HG02938 (cell line): ENCODE measurements around the gene LINC00305.

Experiments used
- ATAC-seq: cut with Tn5 transposase; IDR thresholded peaks from one replicate; pipeline ENCODE4 v1.9.1; 2021; ENCODE audit warnings: mild to moderate bottlenecking, moderate library complexity; ENCODE audit not compliant: unreplicated experiment

Gene LINC00305

DNA sequence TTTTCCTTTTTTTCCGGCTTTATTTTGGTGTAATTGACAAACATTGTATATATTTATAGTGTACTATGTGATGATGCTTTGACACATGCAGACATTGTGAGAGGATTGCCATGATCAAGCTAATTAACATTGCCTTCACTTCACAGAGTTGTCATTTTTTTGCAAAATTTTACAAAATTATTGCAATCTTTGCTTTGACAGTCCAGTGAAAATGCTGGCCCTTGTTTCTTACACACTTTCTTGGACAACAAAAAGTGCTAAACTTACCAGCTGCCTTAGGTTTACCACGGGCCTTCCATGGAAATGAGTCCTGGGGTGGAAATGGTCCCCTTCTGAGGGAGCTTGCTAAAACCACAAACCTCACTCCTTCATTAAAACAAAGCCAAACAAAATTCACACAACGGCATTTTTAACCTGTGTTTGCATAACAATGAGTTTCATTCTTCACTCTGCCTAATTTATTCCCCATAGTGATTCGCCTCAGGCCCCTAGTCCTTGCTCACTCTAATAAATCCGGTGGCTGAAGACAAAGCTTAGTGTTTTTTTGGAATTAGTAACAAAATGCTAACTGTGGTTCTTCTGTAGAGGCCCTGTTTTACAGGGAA is 32.2 kb downstream of the LINC00305 start:
- ATAC-seq = no peak

DNA sequence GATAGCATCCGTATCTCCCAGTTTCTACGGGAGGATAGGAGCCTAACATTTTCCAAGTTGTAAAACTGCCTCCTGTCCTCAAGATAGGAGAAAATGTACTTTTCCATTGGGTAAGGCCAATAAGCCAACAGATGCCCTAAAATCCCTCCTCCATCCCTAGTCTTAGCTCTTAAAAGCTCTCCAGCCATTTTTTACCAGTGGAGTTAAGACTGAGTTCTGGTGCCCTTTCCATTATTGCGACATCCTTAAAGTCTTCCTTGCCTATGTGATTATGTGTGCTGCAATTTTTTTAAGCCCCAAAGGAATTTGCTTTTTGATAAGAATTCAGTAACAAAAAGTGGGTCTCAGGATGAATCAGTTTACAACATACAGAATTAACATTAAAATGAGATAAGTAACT is 33.0 kb downstream of the LINC00305 start:
- no peak for ATAC-seq

DNA sequence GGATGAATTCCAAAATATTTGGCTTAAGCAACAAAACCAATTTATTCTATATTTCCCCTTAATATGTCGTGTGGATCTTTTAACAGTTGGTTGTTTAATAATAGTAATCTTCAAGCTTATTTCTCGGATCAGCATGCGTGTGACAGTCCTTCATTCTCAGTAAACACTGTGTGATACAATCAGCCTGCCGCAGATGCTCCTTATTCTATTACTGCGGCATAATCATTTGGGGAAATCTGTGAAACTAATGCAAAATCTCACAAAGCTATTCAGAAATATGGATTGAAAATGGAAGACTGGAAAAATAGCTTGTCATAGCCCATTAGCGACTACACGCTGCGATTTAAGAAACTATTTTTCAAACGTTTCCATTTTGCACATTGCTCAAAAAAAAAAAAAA is 36.9 kb downstream of the LINC00305 start:
- ATAC-seq = no peak

DNA sequence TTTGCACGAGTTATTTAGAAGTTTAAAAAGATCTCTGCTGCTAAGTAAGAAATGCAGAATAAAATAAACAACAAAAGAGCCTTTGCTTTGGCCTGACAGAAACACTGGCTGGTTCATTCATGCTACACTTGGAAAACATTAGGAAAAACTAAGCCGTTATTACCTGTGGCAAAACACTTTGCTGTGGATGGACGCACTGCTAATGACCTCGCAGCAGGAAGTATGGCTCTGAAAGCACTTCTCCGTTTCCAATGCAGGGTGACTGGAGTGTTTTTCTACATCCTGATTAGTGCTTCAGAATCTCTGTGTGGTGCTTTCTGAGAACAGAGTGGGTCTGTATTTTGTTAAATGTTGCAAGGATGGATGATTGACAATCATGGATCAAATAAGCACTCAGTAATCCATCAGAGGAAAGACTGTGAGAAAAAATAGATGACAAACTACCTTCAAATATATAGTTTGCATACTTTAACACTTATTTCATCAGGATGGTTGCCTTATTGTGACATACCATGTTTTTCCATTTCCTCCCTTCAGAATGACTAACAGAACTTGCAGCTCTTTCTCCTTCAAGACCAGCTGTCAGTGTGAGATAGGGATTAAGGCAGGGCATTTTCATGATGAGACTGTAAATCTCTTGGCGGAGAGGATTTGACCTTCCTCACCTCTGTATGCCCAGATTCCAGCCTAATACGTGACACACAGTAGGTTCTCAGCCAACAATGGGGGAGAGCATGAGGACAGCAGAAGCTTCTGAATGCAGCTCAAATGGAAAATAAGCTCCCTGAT is 38.0 kb downstream of the LINC00305 start:
- no peak for ATAC-seq

DNA sequence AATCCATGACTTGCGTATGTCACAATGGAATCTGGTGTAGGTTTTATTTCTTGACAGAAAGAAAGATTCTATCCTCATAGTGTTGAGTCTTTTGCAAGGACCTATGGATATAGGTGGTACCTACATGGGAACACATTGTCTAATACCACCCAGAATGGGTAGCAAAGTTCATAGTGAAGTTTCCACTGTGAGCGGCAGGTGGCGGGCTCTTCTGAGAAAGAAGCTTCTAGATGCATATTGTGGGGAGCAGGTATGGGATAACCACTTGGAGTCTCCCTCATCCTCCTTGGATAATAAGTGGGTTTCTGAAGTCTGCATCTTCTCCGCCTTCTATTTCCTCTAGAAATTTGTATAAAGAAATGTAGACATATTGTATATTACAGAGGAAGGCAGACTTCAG is 44.9 kb downstream of the LINC00305 start:
- ATAC-seq = no peak

DNA sequence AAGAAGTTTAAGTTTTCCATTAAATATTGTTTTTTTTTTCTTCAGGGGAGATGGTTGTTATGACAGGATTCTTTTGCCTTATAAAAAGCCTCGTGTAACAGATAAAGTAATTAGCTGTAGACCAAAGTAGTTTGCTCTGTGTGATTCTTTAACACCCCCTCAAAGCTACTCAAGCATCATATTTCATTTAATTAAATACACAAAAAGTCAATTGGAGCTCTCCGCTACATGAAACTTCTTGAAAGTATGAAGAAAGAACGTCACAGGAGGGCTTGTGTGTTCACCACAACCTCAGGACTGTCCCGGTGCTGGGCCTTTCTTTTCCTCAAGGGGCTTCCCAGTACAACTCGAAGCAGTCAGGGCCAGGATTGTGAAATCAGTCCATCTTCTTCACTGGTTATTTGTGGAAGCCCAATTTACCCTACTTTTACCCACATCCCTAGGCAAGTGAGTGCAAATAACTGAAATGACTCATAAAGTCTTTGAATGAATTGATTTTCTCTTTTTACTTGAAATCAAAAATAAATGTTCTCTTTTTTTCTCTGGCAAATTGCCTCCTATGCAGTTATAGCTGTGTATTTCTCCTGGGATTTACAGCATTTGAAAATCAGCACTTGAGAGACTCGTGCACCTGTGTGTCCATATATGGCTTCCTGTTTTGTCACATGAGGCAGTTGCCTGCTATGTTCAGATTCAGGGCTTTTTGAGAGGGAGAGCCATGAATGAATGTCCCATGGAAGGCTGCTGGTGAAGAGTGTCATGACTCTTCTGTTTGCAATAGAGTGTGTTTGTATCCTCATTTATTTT is 48.6 kb downstream of the LINC00305 start:
- ATAC-seq = peak; percentile 45

DNA sequence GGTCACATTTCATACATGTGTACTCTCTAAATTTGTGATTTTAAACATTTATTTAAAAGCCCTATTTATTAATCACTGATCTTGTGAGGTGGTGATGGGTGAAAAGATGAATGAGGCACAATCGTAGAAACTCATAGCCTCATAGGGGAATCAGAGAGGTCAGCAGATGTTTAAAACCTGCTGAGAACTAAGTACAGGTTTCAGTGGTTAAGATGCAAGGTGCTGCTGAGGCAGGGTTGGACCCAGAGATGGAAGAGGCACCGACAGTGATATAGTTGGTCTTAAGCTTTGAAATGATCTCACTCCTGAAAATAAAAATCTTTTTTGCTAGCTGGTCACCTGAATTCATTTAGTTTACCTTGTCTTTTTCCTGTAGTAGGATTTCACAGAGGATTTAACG is 49.6 kb downstream of the LINC00305 start:
- peak; percentile 52 for ATAC-seq

DNA sequence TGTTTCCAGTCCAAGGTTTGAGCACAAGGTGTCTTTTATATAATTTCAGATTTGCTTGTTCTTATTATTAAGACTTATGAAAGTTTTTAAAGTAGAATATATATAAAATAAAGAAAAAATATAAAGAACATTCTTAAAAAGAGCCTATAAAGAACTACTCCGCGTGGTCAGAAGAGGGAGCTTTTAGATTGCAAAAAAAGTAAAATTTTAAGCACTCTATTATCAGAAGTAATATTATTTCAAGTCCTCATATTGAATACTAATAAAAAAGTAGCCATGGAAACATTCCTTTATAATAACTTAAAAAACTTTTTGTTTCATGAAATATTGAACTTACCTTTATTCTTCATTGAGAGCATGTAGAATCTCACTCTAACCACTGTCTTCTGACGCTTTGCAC is 51.4 kb downstream of the LINC00305 start:
- ATAC-seq = no peak

DNA sequence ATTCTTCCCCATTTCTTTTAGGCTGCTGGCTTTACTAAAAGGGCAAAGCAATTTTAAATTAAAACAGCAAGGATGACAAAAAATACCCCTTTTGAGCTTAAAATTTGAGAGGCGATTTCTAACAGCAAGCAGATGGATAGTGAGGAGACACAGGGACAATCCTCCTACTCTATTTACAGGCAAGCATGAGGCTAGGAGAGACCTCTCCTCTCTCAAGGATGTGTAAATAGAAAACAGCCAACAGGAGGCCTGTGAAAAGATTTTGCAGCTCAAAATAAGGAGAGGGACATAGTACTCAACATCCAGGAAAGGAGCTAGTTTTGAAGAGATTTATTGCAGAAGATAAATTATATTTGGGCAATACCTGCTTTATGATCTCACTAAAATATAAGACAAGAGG is 53.8 kb downstream of the LINC00305 start:
- ATAC-seq = no peak

DNA sequence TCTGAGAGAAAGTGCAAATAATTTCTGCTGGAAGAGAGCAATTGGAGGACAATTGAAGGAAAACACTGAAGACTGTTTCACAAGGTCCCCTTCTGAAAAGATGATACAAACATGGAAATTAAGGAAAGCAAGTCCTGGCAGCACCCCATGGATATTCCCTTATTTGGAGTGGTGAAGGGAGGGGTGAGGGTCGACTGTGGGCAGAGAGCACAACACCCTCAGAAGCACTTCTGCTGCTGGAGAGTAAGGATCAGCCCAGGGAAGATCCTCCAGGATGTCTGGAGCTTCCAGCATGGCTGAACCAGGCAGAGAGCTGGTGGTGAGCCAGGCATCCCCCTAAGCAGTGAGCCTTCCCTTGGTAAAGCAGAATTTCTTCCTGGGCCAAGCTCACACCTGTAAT is 54.7 kb downstream of the LINC00305 start:
- ATAC-seq = no peak

DNA sequence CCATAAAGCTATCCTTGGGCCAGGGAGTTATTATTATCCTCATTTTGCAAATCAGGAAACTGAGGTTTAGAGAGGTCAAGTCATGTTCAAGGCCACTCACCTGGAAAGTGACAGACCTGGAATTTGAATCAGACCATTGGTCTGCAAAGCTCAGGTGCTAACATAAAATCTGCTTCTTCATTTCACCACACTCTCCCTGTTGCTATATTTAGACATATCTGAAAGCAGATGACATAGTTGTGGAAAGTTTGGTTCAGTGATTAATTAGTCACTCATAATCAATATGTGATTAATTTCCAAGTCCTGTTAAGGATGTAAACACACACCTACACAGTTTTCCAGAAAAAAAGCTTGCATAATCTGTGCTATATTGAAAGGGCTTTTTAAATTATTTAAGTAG is 57.4 kb downstream of the LINC00305 start:
- ATAC-seq = peak; percentile 58

DNA sequence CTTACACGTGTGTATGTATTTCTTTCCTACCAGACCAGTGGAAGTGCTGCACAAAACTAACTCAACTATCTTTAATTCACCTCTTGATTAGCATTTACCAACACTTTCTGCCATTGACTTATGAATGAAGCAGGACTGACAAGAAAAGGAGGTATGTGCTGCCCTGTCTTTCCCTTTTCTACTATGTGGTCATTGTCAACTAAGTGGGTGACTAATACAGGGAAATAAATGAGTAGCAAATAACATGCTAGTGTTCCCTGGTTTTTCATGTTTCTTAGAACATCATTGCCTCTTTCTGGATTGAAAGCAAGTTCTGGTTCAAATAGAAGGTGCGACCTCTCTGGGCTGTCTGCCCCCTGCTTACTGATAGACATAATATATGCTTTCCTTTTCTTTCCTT is 58.0 kb downstream of the LINC00305 start:
- ATAC-seq = peak; percentile 60

DNA sequence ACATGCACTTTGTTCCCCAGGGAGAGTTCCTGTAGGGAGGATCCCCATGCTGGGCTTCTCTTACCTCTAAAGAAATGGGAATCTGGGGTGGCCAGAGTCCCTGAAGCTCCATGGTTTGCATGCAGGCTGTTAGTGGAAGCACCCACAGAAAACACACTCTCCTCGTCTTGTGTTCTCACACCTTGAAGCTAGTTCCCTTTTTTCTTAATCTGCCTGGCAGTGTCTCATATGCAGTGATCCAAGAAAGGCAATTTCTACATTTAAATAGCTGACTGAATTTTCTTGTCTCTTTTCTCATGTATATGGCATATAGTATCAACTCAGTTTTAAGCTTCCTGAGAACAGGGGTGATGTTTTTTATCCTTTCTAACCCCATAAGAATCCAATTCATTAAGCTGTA is 65.0 kb downstream of the LINC00305 start:
- no peak for ATAC-seq

DNA sequence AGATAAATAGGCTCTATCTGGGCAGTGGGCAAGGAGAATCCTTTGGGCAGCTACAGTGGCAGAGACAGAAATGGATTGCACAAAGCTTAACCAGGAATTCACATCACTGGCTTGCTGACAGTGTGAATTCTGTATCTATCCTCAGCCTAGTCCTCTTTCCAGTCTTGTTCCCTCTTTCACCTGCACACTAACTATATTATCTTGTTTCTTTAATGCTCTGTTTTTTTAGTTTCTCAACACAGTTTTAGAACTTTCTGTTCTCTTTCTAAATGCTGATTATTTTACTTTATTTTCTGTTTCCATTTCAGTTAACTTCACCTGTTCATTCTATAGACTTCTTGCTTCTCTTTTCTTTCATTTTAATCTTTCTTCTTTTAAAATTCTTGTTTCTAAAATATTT is 66.4 kb downstream of the LINC00305 start:
- ATAC-seq = no peak

DNA sequence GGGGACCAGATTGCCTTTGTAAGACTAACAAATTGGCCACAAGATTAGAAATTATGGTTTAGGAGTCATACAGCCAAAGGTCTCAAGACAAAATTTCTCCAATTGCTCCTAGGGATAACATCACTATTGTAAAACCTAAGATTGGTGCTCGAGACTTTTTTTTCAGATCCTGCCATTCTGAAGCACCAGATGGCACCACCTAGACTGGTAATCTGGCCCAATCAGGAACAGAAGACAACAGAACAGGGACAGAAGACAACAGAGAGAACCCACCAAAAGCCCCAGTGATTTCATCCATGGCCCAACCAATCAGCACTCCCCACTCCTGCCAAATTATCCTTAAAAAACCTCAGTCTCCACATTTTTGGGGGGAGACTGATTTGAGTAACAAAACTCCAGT is 66.8 kb downstream of the LINC00305 start:
- no peak for ATAC-seq

DNA sequence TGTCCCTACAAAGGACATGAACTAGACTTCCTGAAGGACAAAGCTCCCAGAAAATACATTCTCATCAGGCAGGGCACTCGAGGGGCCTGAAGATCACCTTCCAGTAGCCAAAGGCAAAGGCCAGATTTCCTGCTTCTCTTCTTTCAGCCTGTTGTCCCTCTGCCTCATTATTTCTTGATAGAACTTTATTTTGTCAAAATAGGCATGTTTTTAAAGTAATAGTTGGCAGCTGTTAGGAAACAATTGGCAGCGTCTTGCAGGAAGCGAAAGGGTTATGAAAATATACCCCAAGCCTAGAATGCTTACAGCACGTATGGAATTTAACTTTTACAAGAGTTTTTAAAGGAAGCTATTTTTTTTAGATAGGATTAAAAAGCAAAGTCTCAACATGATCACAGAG is 74.9 kb downstream of the LINC00305 start:
- no peak for ATAC-seq

DNA sequence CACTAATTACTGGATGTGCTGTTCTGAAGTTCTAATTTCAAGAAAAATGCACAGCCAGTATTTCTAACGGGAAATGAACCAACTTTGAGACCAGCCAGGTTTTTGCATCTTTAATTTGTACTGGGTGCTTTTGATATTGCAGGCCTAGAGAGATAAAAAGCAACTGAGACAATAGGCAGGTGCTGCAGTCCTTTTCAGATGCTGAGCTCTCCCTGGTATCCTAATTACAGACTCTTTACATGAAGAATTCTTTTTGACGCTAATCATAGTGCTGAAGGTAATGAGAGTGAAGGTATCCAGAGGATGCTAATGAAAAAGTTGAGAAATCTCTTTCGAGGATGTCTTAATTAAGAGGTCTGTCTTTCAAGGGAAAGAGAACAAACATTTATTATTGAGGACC is 93.9 kb downstream of the LINC00305 start:
- no peak for ATAC-seq

DNA sequence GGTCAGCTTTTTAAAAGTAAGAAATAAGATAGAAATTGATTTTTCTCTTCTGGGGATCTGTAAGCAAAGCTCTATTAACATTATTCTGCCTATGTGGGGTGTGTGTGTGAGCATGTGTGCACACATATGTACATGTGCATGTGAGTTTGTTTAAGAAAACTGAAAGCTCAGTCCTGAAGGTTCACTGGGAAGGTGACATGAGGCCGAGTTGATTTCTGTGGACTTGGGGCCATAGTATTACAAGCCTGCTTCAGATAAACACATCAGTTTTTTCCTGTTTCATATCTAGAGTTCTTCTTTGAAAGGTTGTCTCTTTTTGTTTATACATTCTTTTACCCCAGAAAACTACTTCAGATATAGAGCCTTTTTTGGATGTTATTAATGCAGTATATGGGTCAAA is 95.6 kb downstream of the LINC00305 start:
- ATAC-seq = no peak

DNA sequence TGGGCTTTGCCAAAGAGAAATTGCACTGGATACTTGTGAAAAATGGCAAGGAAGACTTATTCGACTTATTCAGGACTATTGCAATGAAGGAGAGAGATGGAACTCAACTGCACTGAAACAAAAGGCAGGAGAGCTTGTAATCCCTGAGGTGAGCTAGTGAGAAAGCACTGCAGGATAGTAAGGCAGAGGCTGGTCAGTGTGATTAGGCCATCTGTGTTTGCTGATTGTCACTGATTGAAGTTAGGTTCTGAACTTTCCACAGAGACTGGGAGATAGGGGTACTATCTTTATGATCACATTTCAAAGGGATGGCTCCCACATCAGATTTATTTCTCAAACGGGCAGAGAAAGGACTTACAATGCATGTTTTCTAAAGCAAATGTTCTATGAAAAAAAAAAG is 96.1 kb downstream of the LINC00305 start:
- no peak for ATAC-seq

DNA sequence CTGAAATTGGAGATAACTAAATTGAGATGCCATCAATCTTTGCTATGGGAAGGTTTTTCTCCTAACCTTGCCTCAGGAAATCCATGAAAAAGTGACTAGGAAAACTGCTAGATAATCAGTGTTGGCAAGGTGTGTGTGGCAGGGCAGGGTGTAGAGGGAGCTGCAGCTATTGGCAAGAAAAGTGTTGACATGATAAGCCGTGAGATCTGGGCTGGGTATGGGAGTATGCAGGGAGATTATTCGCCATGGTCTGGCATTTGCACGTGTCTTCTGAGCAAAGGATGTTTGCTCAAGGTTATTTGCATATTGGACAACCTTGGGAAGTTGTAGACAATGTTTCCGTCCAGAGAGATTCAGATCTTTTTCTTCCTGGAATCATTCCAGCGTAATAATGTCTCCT is 104.3 kb downstream of the LINC00305 start:
- ATAC-seq = no peak

DNA sequence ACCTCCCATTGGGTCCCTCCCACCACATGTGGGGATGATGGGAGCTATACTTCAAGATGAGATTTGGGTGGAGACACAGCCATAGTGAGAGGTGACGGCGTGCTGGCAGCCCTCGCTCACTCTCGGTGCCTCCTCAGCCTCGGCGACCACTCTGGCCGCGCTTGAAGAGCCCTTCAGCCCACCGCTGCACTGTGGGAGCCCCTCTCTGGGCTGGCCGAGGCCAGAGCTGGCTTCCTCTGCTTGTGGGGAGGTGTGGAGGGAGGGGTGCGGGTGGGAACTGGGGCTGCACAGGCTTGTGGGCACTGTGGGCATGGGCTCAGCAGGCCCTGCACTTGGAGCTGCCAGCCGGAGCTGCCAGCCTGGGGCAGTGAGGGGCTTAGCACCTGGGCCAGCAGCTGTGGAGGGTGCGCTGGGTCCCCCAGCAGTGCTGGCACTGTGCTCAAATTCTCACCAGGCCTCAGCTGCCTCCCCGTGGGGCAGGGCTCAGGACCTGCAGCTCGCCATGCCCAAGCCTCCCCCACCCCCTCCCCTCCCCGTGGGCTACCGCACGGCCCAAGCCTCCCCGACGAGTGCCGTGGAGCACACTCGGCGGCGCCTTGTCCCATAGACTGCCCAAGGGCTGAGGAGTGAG is 106.0 kb downstream of the LINC00305 start:
- ATAC-seq = no peak
